Activated CD4-positive, alpha-beta T cell treated with anti-CD3 and anti-CD28 coated beads, Interleukin-2, Interleukin-6, amounts not matched to agents 100 ng/mL and 50 ng/mL, durations not matched to agents 16 hours and 8 hours (primary cell): ENCODE results near the gene GREB1.

Experiments
- DNase-seq: peaks from one replicate; pipeline ENCODE4 v3.0.0-alpha.2; 2020

GREB1 gene

GRCh38 chr2:11560806-11561205, 27.0 kb downstream of the GREB1 start:
- DNase-seq = no peak

DNA sequence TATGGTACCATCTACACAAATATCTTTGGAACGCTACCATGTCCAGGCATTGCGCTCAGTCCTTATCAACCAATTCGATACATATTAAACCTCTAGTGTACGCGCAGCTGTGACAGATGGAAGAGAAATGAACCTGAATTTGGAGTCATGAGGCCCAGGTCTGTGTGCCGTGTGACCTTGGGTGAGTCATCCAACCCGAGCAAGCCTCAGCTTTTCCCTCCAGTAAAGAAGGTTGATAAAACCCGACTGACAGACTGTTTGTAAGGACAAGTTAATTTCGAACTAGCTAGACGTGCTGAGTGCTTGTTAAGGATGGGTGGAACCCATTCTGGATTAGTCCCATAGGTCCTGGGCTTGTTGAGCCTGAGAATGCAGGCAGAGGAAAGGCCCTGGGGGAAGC, 28.2 kb downstream of the GREB1 start:
- DNase-seq = no peak

- no peak for DNase-seq
Observed at GRCh38 chr2:11562476-11562875, 28.6 kb downstream of the GREB1 start.

DNA sequence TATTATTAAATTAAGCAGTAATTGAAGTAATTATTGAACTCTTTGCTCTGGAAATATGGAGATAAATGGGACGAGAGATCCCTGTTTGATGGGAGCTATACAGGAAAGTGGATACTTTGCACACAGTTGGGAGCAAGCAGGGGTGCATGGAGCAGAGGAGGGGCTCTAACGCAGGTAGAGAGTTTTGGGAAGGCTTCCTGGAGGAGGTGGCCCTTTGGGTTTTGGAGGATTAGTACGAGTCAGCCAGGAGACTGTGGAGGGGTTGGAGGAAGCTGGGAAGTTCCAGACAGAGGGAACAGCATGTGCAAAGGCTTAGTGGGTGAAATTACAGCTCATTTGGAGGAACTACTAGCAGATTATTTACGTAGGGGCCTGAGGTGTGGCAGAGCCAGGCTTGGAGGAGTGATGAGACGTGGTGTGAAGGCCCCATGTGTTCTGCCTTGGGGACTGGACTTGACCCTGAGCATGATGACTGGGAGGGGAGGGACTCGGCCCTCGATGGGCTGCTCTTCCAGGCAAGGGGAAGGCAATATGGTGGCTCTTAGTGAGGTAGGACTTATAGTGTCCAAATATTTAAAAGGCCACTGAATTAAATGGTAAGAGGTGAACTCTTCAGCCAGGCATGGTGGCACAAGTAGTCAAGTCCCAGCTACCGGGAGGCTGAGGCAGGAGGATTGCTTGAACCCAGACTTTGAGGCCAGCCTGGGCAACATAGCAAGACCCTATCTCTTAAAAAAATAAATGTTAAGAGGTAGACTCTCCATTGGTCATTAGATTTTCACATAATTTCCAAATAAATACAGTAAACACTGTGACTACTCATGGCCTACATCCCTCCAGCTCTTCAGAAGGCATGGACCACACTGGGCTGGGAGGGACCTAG, 30.2 kb downstream of the GREB1 start:
- DNase-seq = no peak

GRCh38 chr2:11564816-11565567, 31.1 kb downstream of the GREB1 start:
- no peak for DNase-seq

GRCh38 chr2:11566383-11566782, 32.5 kb downstream of the GREB1 start:
- no peak for DNase-seq

- no peak for DNase-seq
Observed at GRCh38 chr2:11567631-11568031, 33.8 kb downstream of the GREB1 start.

- no peak for DNase-seq
Observed at GRCh38 chr2:11568436-11568835, 34.6 kb downstream of the GREB1 start.

DNA sequence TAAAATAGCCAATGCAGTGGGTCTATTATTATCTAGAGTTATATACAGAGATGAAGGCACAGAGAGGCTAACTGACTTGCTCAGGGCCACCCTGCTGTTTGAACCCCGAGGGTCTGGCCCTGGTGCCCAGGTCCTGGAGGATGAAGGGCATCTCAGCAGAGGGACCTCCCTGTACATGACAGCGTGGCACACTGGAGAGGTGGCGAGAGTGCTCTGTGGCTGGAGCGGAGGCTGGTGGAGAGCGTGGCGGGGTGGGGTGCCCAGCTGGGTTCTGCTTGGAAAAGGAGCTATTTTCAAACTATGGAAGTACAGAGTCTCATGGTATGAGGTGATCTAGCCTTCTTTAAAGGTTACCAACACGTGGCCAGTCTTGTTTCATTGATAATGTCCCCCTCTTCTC, 35.8 kb downstream of the GREB1 start:
- DNase-seq = no peak

DNA sequence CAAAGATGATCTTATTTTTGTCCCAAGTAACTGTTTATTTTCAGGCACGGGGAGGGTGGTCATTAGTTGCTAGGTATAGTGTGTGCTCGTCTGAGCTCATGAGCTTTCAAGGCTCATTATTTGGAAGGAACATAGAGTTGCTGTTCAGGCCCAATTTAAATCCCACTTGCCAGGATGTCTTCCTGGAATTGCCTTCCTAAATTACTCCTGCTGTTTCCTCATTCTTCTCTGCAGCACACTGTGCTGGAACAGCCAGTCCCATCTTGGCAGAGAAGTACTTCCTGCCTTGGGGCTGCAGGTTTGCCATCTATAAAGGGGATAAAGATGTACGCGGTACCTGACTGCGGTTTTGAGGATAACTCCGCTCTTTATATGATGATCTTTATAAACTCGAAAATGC, 37.3 kb downstream of the GREB1 start:
- no peak for DNase-seq

GRCh38 chr2:11572996-11573395, 39.2 kb downstream of the GREB1 start:
- no peak for DNase-seq

GRCh38 chr2:11573418-11574175, 39.8 kb downstream of the GREB1 start:
- DNase-seq = no peak

GRCh38 chr2:11574176-11575046, 40.6 kb downstream of the GREB1 start:
- DNase-seq = no peak

- no peak for DNase-seq
Observed at GRCh38 chr2:11576398-11576797, 42.6 kb downstream of the GREB1 start.

- DNase-seq = no peak
Observed at GRCh38 chr2:11577101-11577883, 43.4 kb downstream of the GREB1 start.

DNA sequence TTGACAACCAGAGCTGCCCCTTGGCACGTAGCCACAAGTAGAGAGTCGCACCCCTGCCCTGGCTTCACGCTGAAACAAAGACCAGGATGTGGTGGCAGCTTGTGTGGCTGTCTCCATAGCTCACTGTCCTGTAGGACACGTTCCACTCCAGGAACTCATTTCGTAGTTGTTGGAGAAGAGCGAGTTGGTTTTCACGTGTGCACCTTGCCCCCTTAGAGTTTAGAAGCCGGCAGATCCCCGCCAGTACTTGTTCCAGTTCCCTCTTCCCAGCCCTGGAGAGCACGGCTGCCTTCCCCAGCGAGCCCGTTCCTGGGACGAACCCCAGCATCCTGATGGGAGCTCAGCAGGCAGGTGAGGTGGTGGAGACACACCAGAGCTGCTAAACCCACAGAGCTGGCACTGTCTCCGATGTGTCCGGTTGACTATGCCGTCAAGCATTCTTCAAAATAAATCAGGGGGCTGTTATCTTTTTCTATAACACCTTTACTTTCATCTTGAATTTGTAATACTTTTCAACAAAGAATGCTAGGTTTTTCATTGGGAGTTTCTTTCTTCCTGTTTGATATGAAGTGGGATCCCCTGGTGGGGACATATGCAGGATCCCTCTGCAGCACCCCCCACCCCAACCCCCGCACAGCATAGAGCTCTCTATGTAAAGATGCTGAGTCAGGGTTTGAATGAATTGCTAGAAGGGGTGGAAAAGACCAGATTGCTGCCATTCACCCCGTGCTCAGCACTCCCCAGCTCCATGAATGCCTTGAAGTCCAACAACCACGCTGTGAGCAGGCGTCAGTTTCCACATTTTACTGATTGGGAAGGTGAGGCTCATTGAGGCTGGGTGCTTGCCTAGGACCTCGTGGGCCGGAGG, 44.5 kb downstream of the GREB1 start:
- no peak for DNase-seq

DNA sequence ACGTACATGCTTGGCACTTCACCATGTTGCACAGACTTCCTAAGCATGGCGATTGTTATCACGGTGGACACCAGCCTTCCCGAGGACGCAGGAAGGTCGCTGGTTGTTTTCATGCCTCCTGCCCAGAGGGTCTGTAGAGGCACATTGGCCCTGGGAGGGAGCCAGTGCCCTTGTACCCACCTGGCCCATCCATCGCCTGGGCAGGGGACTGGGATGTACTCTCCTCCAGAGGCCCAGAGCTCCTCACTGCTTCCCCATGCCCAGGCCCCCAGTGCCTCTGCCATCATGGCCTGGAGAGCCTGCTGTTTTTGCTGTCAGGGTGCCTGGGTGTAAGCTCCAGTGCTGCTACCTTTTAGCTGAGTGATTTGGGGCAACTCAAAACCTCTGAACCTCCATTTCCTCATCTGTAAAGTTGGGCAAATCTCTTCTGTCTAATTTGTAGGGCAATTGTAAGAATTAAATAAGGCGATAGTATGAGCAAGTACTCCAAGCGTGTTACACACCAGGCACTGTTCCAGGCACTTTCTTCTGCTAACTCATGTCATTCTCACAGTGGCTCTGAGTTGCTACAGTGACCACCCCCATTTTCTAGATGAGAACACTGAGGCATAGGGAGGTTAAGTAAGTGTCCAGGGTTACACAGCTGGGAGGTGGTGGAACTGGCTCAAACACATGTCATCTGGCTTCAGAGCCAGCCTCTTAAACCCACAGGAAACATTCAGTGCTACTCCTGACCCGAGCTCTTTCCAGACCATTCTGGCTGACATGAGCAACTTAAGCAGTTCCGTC, 45.3 kb downstream of the GREB1 start:
- no peak for DNase-seq

- no peak for DNase-seq
Observed at GRCh38 chr2:11579867-11580659, 46.2 kb downstream of the GREB1 start.

- DNase-seq = no peak
Observed at GRCh38 chr2:11580697-11581096, 46.9 kb downstream of the GREB1 start.
